ENCODE measurements around the gene SH3BP1.

Gene SH3BP1

GRCh38 chr22:37641561-37641949, 2.1 kb downstream of the SH3BP1 start:
- ChIA-PET CTCF (interaction anchor here (0.6 to 0.9 kb wide), 3 partner anchors 8 to 383 kb away, joined by 3 to 4 read pairs (median 3); no protein-coding TSS in a partner anchor), POLR2A (ENCODE audit: low non-redundant PET) (no interaction called here)
- H3K27ac ChIP-seq = peak overlapping the region; percentile 73
- TF ChIP-seq, protein P1, sequence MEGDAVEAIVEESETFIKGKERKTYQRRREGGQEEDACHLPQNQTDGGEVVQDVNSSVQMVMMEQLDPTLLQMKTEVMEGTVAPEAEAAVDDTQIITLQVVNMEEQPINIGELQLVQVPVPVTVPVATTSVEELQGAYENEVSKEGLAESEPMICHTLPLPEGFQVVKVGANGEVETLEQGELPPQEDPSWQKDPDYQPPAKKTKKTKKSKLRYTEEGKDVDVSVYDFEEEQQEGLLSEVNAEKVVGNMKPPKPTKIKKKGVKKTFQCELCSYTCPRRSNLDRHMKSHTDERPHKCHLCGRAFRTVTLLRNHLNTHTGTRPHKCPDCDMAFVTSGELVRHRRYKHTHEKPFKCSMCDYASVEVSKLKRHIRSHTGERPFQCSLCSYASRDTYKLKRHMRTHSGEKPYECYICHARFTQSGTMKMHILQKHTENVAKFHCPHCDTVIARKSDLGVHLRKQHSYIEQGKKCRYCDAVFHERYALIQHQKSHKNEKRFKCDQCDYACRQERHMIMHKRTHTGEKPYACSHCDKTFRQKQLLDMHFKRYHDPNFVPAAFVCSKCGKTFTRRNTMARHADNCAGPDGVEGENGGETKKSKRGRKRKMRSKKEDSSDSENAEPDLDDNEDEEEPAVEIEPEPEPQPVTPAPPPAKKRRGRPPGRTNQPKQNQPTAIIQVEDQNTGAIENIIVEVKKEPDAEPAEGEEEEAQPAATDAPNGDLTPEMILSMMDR (conservative IDR thresholded peaks at IDR 0.05; ENCODE audit: low read depth) = no peak
- no peak for DNase-seq (ENCODE audit: low spot score)

GRCh38 chr22:37643225-37643847, 3.9 kb downstream of the SH3BP1 start:
- ChIA-PET CTCF (interaction anchor here (0.5 to 1.4 kb wide), 14 partner anchors 9 to 1286 kb away, joined by 3 to 6 read pairs (median 4); partner anchors contain the start of genes LGALS1, NOL12 and PDXP), POLR2A (ENCODE audit: low non-redundant PET) (no interaction called here)
- peak overlapping the region; percentile 73 for H3K27ac ChIP-seq
- peak; percentile 50 for DNase-seq (ENCODE audit: low spot score)
- TF ChIP-seq, protein P1 (conservative IDR thresholded peaks at IDR 0.05; ENCODE audit: low read depth) = peak; percentile 89

- TF ChIP-seq, protein P1 (conservative IDR thresholded peaks at IDR 0.05; ENCODE audit: low read depth) = no peak
- DNase-seq (ENCODE audit: low spot score) = no peak
- POLR2A ChIA-PET (ENCODE audit: low non-redundant PET) = no interaction called here
- H3K27ac ChIP-seq = peak overlapping the region; percentile 67
- CTCF ChIA-PET = no interaction called here
Measured at GRCh38 chr22:37647317-37647716, 7.8 kb downstream of the SH3BP1 start.

DNA sequence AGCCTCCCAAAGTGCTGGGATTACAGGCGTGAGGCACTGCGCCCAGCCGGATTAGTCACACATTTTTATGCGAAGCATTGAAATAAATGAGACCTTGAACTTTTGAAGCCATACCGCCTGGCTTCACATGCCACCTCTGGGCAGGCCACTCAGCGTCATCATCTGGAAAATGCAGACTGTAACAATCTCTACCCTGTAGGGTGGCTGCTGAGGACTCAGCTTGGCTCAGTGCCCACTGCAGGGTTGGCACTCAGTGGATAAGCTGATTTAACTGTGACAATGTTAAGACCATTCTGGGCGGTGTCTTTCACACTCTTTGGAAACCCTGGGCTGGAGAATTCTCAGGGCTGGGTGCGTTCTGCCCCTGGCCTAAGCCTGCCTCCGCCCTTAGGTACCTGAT, 8.5 kb downstream of the SH3BP1 start:
- peak overlapping the region; percentile 67 for H3K27ac ChIP-seq
- no peak for DNase-seq (ENCODE audit: low spot score)
- TF ChIP-seq, protein P1 (conservative IDR thresholded peaks at IDR 0.05; ENCODE audit: low read depth) = no peak
- CTCF ChIA-PET = no interaction called here
- POLR2A ChIA-PET (ENCODE audit: low non-redundant PET) = no interaction called here

DNA sequence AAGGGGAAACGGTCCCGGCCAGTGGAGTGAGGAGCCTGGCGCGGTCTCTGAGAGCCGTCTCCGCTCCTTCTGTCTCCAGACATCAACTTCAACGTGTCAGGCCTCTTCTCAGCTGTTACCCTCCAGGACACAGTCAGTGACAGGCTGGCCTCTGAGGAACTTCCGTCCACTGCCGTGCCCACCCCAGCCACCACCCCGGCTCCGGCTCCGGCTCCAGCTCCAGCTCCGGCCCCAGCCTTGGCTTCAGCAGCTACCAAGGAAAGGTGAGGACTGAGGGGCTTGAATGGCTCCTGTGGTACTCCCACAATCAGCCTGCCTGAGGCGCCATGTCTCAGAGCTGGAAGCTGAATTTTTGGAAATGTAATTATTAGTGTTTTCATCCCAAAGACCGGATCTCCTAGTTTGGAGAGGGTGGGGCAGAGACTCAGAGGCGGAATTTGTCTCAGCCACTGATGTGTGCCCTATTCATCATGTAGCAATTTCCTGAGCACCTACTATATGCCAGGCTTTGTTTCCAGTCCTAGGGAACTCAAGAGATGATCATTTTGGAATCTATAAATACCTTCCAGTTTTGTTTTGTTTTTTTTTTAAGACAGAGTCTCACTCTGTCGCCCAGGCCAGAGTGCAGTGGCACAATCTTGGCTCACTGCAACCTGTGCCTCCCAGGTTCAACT, 11.1 kb downstream of the SH3BP1 start:
- ChIA-PET POLR2A (ENCODE audit: low non-redundant PET) (no interaction called here), CTCF (no interaction called here)
- 0 out of 2 replicates have a peak overlapping the region, but pooled peaks have one; percentile 3 for H3K27ac ChIP-seq
- TF ChIP-seq, protein P1 (conservative IDR thresholded peaks at IDR 0.05; ENCODE audit: low read depth) = no peak
- no peak for DNase-seq (ENCODE audit: low spot score)

DNA sequence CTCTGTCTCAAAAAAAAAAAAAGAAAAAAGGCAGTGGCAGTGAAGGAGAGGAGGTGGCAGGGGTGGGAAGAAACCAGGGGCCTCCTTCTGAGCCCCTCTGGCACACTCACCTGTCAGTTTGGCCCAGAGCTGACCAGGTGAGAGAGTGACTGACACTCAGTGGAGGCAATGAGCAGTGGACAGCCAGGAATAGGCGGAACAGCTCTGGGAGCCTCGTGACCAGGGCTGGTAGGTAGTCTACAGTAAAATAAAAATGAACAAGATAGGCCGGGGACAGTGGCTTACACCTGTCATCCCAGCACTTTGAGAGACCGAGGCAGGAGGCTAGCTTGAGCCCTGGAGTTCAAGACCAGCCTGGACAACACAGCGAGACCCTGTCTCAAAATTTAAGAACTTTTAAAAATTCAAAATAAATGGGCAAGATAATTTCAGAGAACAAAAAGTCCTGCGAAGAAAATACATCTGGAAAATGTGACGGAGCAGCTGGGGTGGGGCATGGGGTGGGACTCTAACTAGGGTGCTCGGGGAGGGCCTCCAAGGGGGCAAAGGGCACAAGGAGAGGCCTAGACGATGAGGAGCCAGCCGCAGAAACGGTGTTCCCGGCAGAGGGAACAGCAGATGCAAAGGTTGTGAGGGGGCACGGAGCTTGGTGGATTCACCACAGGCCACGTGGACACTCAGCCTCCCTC, 15.2 kb downstream of the SH3BP1 start:
- no peak for DNase-seq (ENCODE audit: low spot score)
- TF ChIP-seq, protein P1 (conservative IDR thresholded peaks at IDR 0.05; ENCODE audit: low read depth) = no peak
- POLR2A ChIA-PET (ENCODE audit: low non-redundant PET) = no interaction called here
- H3K27ac ChIP-seq = peak overlapping the region; percentile 24; the same call in 1 of the 2 replicates
- CTCF ChIA-PET = no interaction called here

Measured in RWPE1 (cell line).